ENCODE measurements around the gene SBK2. TPM values are rescaled to one million over a fixed set of nuclear protein-coding genes. Genes with fewer than 3 reads are reported as not detected.

The SBK2 gene
- total RNA-seq, 2 experiments from 2014 or later: not detected

DNA sequence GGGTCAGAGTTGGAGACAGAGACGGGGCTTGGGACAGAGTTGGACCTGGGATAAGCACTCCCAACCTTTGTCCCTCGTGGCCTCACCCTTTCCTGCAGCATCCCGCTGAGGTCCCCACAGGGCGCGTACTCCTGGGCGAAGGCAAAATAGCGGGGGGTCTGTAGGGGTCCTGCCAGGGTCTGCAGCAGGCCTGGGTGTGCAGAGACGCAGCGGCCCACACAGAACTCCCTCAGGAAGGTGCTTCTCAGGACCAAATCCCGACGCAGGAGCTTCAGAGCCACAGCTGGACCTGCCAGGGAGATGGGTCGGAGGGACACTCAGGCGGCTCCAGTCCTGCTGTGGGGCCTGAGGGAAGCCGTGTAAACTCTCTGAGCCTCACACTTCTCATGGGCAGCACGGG lies 7.1 kb upstream of the SBK2 start:
- Mint-ChIP-seq H3K4me1 (ENCODE audit: low read depth) (no peaks in the 10 kb centered on the region), H3K4me3 (no peak overlapping the region), H3K27me3 (peaks cover 24% of the 10 kb centered on the region), H3K27ac (no peak overlapping the region), H3K36me3 (ENCODE audit: low read depth) (no peaks in the 10 kb centered on the region), H3K9me3 (no peaks in the 10 kb centered on the region)
- Histone ChIP-seq H3K27me3 (ENCODE audit: control insufficient read depth in 1 of 2, insufficient read depth in 2 of 2, low read length in 2 of 2) (peaks cover 8 to 11% of the 10 kb centered on the region in 2 experiments), H3K27ac (ENCODE audit: low read depth in 1 of 2, low read length in 2 of 2) (no peak overlapping the region), H3K9me3 (ENCODE audit: control insufficient read depth in 1 of 2, insufficient read depth in 1 of 2, low read length in 2 of 2) (peaks cover 0 to 10% of the 10 kb centered on the region in 2 experiments), H3K4me1 (ENCODE audit: insufficient read depth, low read length) (no peaks in the 10 kb centered on the region), H3K4me3 (ENCODE audit: low read length) (no peak overlapping the region), H3K36me3 (ENCODE audit: insufficient read depth, low read length) (no peaks in the 10 kb centered on the region)
- ATAC-seq (ENCODE audit: poor library complexity) (no peak), DNase-seq (no peak)
- TF ChIP-seq, protein P1, sequence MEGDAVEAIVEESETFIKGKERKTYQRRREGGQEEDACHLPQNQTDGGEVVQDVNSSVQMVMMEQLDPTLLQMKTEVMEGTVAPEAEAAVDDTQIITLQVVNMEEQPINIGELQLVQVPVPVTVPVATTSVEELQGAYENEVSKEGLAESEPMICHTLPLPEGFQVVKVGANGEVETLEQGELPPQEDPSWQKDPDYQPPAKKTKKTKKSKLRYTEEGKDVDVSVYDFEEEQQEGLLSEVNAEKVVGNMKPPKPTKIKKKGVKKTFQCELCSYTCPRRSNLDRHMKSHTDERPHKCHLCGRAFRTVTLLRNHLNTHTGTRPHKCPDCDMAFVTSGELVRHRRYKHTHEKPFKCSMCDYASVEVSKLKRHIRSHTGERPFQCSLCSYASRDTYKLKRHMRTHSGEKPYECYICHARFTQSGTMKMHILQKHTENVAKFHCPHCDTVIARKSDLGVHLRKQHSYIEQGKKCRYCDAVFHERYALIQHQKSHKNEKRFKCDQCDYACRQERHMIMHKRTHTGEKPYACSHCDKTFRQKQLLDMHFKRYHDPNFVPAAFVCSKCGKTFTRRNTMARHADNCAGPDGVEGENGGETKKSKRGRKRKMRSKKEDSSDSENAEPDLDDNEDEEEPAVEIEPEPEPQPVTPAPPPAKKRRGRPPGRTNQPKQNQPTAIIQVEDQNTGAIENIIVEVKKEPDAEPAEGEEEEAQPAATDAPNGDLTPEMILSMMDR (IDR thresholded peaks at IDR 0.05): no peak
- ChIA-PET CTCF (no interaction called here), POLR2A (no interaction called here)
- intact Hi-C loops (cut with DNase I, micrococcal nuclease): no loop called here

DNA sequence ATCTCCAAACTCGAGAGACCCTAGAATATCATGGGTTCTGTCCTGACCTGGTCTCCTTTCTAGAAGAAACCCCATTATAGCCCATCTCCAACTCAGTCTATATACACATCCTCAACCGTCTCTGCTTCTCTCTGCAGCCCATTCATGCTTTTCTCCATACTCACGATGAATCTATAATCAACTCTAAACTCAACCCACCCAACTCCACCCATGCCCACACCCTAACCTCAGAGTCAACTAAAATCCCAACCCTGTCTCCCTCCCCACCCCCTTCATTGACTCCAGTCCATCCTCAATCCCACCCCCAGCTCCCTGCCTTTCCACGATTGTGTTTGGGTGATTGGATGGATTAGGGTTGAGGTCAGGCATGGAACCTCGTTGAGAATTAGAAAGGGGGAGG lies 6.6 kb upstream of the SBK2 start:
- Mint-ChIP-seq H3K27ac (no peak overlapping the region), H3K9me3 (no peaks in the 10 kb centered on the region), H3K27me3 (peaks cover 24% of the 10 kb centered on the region), H3K36me3 (ENCODE audit: low read depth) (no peaks in the 10 kb centered on the region), H3K4me1 (ENCODE audit: low read depth) (no peaks in the 10 kb centered on the region), H3K4me3 (no peak overlapping the region)
- no peak for ATAC-seq (ENCODE audit: poor library complexity)
- TF ChIP-seq, protein P1 (IDR thresholded peaks at IDR 0.05): no peak
- H3K36me3 ChIP-seq (ENCODE audit: insufficient read depth, low read length): no peaks in the 10 kb centered on the region
- no peak overlapping the region for H3K27ac ChIP-seq (ENCODE audit: low read depth in 1 of 2, low read length in 2 of 2)
- no peak for DNase-seq
- ChIA-PET CTCF (no interaction called here), POLR2A (no interaction called here)
- H3K9me3 ChIP-seq (ENCODE audit: control insufficient read depth in 1 of 2, insufficient read depth in 1 of 2, low read length in 2 of 2): peaks cover 0 to 10% of the 10 kb centered on the region in 2 experiments
- H3K4me1 ChIP-seq (ENCODE audit: insufficient read depth, low read length): no peaks in the 10 kb centered on the region
- no peak overlapping the region for H3K4me3 ChIP-seq (ENCODE audit: low read length)
- H3K27me3 ChIP-seq (ENCODE audit: control insufficient read depth in 1 of 2, insufficient read depth in 2 of 2, low read length in 2 of 2): peaks cover 8 to 11% of the 10 kb centered on the region in 2 experiments
- intact Hi-C loops (cut with DNase I, micrococcal nuclease): no loop called here

GRCh38 chr19:55542292-55542855 lies 5.4 kb upstream of the SBK2 start:
- H3K4me3 ChIP-seq (ENCODE audit: low read length): no peak overlapping the region
- TF ChIP-seq, protein P1 (IDR thresholded peaks at IDR 0.05): no peak
- H3K27me3 Mint-ChIP-seq: peaks cover 16% of the 10 kb centered on the region
- H3K4me1 Mint-ChIP-seq (ENCODE audit: low read depth): no peaks in the 10 kb centered on the region
- DNase-seq: no peak
- no peaks in the 10 kb centered on the region for H3K9me3 Mint-ChIP-seq
- H3K36me3 Mint-ChIP-seq (ENCODE audit: low read depth): no peaks in the 10 kb centered on the region
- peaks cover 0 to 8% of the 10 kb centered on the region in 2 experiments for H3K9me3 ChIP-seq (ENCODE audit: control insufficient read depth in 1 of 2, insufficient read depth in 1 of 2, low read length in 2 of 2)
- ChIA-PET CTCF (no interaction called here), POLR2A (no interaction called here)
- intact Hi-C loops (cut with DNase I, micrococcal nuclease): no loop called here
- H3K27ac ChIP-seq (ENCODE audit: low read depth in 1 of 2, low read length in 2 of 2): no peak overlapping the region
- no peak overlapping the region for H3K27ac Mint-ChIP-seq
- H3K4me3 Mint-ChIP-seq: no peak overlapping the region
- no peaks in the 10 kb centered on the region for H3K4me1 ChIP-seq (ENCODE audit: insufficient read depth, low read length)
- ATAC-seq (ENCODE audit: poor library complexity): no peak
- peaks cover 8 to 11% of the 10 kb centered on the region in 2 experiments for H3K27me3 ChIP-seq (ENCODE audit: control insufficient read depth in 1 of 2, insufficient read depth in 2 of 2, low read length in 2 of 2)
- no peaks in the 10 kb centered on the region for H3K36me3 ChIP-seq (ENCODE audit: insufficient read depth, low read length)

Data from CD4-positive, alpha-beta T cell (primary cell).